Parathyroid adenoma (tissue), 2 donors: ENCODE results near the gene CFAP298.

Experiments used
- H2AFZ ChIP-seq: fragments of 300-600 bp; sonication (generic); one replicate; pipeline ENCODE4 v1.7.0; 2017; ENCODE audit warnings: antibody characterized with exemption, mild to moderate bottlenecking
- H3K27ac ChIP-seq: fragments of 300-600 bp; sonication (generic); one replicate; pipeline ENCODE4 v1.7.0; 2017
- H3K27me3 ChIP-seq: fragments of 300-600 bp; sonication (generic); one replicate; pipeline ENCODE4 v1.7.0; 2017; ENCODE audit warnings: low read length; ENCODE audit not compliant: control insufficient read depth, insufficient read depth
- H3K36me3 ChIP-seq: fragments of 300-600 bp; sonication (generic); one replicate; pipeline ENCODE4 v1.7.0; 2017; ENCODE audit warnings: low read length; ENCODE audit not compliant: control insufficient read depth, insufficient read depth
- H3K4me1 ChIP-seq: fragments of 300-600 bp; sonication (generic); one replicate; pipeline ENCODE4 v1.7.0; 2017; ENCODE audit warnings: control low read depth
- H3K4me2 ChIP-seq: fragments of 300-600 bp; sonication (generic); one replicate; pipeline ENCODE4 v1.7.0; 2017; ENCODE audit warnings: low read length
- H3K4me3 ChIP-seq: fragments of 300-600 bp; sonication (generic); one replicate; pipeline ENCODE4 v1.7.0; 2017; ENCODE audit warnings: low read depth, low read length
- H3K79me2 ChIP-seq: fragments of 300-600 bp; sonication (generic); one replicate; pipeline ENCODE4 v1.7.0; 2017; ENCODE audit warnings: control low read depth
- H3K9ac ChIP-seq: fragments of 300-600 bp; sonication (generic); one replicate; pipeline ENCODE4 v1.7.0; 2017; ENCODE audit warnings: mild to moderate bottlenecking
- H3K9me3 ChIP-seq: fragments of 300-600 bp; sonication (generic); one replicate; pipeline ENCODE4 v1.7.0; 2017; ENCODE audit warnings: low read length; ENCODE audit not compliant: control insufficient read depth
- CTCF ChIP-seq: fragments of 300-600 bp; sonication (generic); IDR thresholded peaks from one replicate; pipeline ENCODE4 v1.7.0; 2017; ENCODE audit warnings: antibody characterized with exemption, mild to moderate bottlenecking
- donor health status: primary hyperparathyroidism.

CFAP298 gene

DNA sequence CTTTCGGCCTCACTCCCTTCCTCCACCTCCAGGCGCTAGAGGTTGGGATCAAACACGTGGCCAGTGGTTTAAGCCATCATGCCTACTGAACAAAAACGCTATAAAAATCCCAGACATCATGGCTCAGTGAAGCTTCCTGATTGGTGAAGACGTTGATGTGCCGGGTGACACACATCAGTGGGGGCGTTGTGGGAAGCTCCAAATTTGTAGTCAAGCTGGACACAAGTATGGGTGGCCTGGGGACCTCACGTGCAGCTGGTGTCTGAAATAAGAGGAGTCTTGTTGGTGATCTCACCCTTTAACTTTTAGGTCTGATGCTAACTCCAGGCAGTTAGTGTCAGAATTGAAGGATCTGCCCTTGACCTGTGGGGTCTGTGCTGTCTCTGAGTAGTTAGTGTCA is 6.7 kb downstream of the CFAP298 start:
- H3K9ac ChIP-seq = no peak overlapping the region
- no peak overlapping the region for H3K4me3 ChIP-seq
- no peaks in the 10 kb centered on the region for H3K4me1 ChIP-seq
- no peaks in the 10 kb centered on the region for H3K9me3 ChIP-seq
- TF ChIP-seq CTCF = no peak
- H3K27me3 ChIP-seq = no peaks in the 10 kb centered on the region
- no peak overlapping the region for H2AFZ ChIP-seq
- peaks cover 2% of the 10 kb centered on the region for H3K79me2 ChIP-seq
- H3K36me3 ChIP-seq = no peaks in the 10 kb centered on the region
- no peak overlapping the region for H3K27ac ChIP-seq
- no peak overlapping the region for H3K4me2 ChIP-seq

DNA sequence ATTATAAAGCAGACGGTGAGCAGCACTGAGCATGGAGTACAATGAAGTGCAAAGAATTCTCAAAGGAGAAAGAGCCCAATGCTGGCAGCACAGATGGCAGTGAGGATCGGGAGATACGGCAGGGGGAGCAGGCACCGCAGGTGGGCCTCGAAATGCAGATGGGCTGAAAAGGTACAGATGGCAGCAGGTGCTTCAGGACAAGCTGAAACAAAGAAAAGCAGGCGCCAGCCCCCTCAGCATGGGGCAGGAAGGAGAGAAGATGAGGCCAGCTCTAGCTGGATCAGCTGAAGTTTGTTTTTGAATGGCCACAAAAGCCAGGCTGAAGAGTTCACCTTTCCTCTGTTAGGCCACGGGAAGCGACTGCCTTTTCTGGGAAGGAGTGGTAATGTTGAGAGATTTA is 7.7 kb downstream of the CFAP298 start:
- no peak for TF ChIP-seq CTCF

DNA sequence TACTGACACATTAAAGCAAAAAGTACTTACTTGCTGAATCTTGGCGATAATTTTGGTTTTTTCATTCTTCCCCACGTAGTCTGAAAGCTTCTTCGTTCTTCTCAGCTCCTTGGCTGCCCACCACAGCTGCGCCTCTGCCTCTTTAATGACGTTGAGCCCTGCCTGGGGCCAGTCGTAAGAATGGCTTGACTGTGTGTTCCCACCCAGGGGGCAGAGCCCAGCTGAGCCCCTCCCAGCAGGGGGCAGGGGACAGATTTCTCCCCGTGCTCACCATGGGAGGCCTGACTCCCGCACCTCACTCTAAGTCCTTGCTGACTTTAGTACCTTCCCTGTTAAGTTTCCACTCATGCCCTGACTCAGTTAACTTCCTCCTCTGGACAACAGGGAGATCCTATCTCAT is 9.0 kb downstream of the CFAP298 start:
- no peak overlapping the region for H3K27ac ChIP-seq
- no peak overlapping the region for H3K4me2 ChIP-seq
- no peaks in the 10 kb centered on the region for H3K36me3 ChIP-seq
- no peaks in the 10 kb centered on the region for H3K9me3 ChIP-seq
- H3K79me2 ChIP-seq = no peaks in the 10 kb centered on the region
- TF ChIP-seq CTCF = no peak
- H3K9ac ChIP-seq = no peak overlapping the region
- H3K4me3 ChIP-seq = no peak overlapping the region
- no peak overlapping the region for H2AFZ ChIP-seq
- no peaks in the 10 kb centered on the region for H3K4me1 ChIP-seq
- H3K27me3 ChIP-seq = no peaks in the 10 kb centered on the region

More for the DNA sequence above, 7.7 kb downstream of the CFAP298 start:
- Histone ChIP-seq H3K79me2 (no peaks in the 10 kb centered on the region), H3K4me1 (no peaks in the 10 kb centered on the region), H3K4me2 (no peak overlapping the region), H3K27ac (no peak overlapping the region), H3K36me3 (no peaks in the 10 kb centered on the region), H3K4me3 (no peak overlapping the region), H3K9me3 (no peaks in the 10 kb centered on the region), H3K9ac (no peak overlapping the region), H3K27me3 (no peaks in the 10 kb centered on the region), H2AFZ (no peak overlapping the region)

DNA sequence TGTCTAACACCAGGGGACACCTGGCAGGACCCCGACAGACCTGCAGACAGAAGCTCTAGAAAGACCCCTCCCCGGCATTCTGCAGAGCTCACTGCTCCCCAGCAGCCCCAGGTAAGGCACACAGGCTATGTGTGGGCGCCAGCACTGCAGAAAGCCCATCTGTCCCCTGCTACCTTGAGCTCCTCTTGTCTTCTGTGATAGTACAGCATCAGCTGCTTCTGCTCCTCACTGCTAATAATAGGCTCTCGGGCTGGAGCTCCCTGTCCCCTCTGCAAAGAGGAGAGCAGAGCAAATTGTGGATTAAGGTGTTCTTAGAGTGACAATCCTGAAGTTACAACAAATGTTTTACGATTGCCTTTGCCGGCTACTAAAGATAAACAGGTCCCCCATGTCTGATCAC is 10.1 kb downstream of the CFAP298 start:
- no peaks in the 10 kb centered on the region for H3K9me3 ChIP-seq
- H3K36me3 ChIP-seq = no peaks in the 10 kb centered on the region
- H3K27me3 ChIP-seq = no peaks in the 10 kb centered on the region
- no peak overlapping the region for H3K4me3 ChIP-seq
- no peaks in the 10 kb centered on the region for H3K4me1 ChIP-seq
- no peaks in the 10 kb centered on the region for H3K79me2 ChIP-seq
- no peak overlapping the region for H2AFZ ChIP-seq
- no peak for TF ChIP-seq CTCF
- no peak overlapping the region for H3K27ac ChIP-seq
- H3K9ac ChIP-seq = no peak overlapping the region
- no peak overlapping the region for H3K4me2 ChIP-seq

- Histone ChIP-seq H3K79me2 (no peaks in the 10 kb centered on the region), H2AFZ (no peak overlapping the region), H3K9me3 (no peaks in the 10 kb centered on the region), H3K9ac (no peak overlapping the region), H3K36me3 (no peaks in the 10 kb centered on the region), H3K27me3 (no peaks in the 10 kb centered on the region), H3K27ac (no peak overlapping the region), H3K4me3 (no peak overlapping the region), H3K4me2 (no peak overlapping the region), H3K4me1 (no peaks in the 10 kb centered on the region)
- TF ChIP-seq CTCF = no peak
These were observed 12.7 kb downstream of the CFAP298 start for GRCh38 chr21:32599526-32599925.
